ENCODE data around the gene ZBED3.

The ZBED3 gene

DNA sequence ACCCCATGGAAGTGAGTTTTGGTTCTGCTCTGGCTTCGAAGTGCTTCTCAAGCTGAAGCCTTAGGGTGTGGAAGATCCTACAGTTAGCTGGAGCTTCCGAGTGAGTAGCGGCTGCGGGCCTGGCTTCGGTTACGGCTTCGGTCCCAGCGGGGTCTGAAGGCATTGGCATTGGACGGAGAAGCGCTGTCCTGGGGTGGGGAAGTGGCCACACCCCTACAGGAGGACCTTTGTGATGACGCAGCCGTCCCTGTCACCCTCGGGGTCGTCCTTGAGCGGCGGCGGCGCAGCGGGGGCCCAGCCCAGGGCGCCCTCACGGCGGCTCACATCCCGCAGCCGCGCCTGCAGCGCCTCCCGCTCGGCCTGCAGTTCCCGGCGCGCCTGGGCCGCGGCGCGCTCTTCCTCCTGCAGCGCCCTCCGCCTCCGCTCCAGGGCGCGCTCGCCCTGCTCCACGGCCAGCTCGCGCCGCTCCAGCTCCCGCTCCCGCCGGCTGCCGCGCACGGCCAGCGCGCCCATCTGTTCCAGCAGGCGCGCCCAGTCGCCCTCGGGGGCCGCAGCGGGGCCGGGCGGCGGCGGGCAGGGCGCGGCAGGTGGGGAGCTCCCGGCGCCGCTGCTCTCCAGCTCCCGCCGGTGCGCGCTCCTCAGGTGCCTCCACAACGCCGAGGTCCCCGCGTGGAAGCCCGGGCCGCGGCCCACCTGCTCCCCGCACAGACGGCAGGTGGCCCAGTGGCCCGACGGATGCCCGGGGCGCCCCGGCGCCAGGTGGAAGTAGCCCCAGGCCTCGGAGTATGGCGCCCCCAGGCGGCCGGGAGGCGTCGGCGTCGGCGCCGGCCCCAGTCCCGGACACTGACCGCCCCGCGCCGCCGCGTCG is 9.9 kb downstream of the ZBED3 start:
- peak; percentile 79 for DNase-seq

DNA sequence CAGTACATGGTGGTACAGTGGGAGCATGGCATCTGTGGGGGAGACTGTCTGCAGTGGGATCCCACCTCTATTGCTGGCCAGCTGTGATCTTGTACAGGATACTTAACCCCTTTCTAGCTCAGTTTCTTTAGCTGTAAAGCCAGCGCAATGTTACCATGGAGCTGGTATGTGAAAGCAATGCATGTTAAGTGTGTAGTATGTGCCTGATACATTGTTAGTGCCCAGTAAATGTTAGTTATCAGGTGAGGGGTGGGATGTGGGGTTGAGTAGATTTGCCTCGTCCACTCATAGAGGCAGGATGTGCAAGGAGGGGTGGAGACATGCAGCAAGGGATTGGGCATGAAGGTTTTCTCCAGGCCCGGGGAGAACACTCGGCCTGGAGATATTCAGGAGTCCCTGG is 12.3 kb downstream of the ZBED3 start:
- no peak for DNase-seq

GRCh38 chr5:77073667-77074066 is 13.4 kb downstream of the ZBED3 start:
- DNase-seq = no peak

- DNase-seq = no peak
These were observed 20.2 kb downstream of the ZBED3 start for GRCh38 chr5:77066823-77067442.

DNA sequence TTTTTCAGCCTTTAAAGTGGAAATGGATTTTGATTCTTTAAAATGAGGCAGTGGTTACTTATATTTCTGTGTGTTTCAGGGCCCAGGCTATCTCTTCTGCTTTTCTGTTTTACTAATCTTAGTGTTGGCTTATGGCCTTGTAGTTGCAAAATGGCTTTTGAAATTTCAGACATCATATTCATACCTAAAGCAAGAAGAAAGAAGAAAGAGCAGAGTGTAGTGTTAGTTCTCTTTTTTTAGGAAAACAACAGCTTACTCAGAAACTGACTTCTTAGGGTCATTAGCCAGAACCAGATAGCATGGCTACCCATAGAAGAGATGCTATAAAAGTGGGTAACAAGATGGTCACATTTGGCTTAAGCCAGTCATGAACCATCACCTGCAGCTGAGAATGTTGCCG is 20.9 kb downstream of the ZBED3 start:
- DNase-seq = no peak

DNA sequence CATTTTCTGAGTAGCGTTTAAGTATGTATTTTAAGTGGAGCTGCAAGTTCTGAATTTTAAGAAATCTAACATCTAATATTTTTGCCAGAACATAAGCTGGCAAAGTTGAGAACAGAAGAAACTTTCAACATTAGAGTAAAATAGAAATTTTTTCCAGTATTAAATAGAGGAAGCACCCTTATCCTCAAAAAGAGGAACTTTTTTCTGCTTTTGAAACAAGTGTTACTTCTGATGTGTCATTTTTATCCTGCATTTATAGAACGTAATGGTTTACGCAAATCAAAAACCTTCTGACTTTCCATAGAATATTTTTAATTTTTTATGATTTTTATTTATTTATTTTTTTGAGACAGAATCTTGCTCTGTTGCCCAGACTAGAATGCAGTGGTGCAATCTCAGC is 21.8 kb downstream of the ZBED3 start:
- DNase-seq = no peak

GRCh38 chr5:77064040-77064439 is 23.0 kb downstream of the ZBED3 start:
- no peak for DNase-seq

GRCh38 chr5:77046416-77047073 is 40.5 kb downstream of the ZBED3 start:
- DNase-seq = no peak

DNA sequence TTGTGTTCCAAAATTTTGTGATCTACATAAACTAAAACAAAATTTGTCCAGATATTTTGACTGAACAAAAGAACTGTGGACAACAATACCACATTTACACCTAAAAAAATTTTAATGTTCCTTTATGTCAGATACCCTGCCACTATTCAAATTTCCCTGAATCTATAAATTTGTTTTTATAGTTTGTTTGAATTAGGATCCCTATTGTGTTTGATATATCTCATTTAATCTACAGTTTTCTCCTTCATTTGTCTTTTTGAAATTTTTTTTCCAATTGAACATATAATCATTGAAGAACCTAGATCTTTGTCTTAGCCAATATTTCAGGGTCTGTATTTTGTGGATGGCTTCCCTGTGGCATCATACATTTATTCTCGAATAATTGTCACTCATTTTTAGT is 51.1 kb downstream of the ZBED3 start:
- no peak for DNase-seq

DNA sequence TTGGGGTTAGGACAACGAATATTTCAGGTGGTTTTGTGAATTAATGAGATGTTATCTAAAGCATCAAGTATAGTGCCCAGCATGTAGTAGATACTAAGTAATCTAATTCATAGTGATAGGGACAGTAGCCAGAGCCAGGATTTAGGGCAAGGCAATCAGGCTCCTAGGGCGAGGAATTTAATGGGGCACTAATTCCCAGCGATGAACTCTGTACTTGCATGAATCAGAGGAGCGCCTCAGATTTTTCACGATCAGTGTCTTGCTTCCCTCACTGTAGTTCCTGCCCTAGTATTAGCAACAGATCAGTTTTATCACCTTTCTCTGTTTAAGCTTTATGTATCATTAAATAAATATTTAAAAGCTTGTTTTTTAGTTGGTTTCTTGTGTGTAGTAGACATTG is 53.7 kb downstream of the ZBED3 start:
- DNase-seq = no peak

DNA sequence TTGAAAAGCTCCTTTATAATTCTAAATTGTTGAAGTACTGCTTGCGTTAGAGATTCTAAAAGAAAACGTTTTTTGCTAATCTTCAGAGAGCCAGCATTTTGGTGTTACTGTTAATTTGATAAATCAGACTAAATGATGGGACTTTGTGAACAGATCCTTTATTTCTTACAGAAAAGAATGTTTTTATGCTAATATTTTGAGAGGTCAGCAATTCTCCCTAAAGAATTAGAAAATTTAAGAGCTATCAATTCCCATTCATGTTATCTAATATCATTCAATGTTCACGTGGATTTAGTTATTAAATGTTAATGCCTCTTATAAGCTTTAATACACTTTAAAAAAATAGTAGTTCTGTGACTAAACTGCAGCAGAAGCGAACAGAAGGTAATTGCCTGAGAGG is 54.5 kb downstream of the ZBED3 start:
- no peak for DNase-seq

DNA sequence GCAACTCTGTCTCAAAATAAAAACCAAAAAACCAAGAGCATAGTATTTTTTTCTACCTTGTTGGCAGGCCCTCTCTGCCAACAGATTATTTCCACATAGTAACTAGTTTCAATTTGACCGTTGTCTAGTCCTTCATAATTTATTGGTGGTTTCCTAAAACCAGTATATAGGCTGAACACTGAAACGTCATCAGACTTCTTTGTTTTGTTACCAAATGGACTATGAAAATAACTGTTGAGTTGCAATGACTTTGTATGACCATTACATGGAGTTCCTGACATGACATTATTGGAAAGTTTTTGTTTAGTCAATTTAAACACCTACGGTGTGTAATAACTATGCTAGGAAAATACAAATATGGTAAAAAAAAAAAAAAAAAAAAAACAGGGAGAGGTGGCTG is 55.2 kb downstream of the ZBED3 start:
- DNase-seq = no peak

- DNase-seq = peak; percentile 93
These were observed 56.7 kb downstream of the ZBED3 start, which contains the start of gene AGGF1 for GRCh38 chr5:77030097-77031071. TSS of gene AGGF1 (plus strand) at chr5:77030404. CDS start at chr5:77030767, 363 bp downstream.

DNA sequence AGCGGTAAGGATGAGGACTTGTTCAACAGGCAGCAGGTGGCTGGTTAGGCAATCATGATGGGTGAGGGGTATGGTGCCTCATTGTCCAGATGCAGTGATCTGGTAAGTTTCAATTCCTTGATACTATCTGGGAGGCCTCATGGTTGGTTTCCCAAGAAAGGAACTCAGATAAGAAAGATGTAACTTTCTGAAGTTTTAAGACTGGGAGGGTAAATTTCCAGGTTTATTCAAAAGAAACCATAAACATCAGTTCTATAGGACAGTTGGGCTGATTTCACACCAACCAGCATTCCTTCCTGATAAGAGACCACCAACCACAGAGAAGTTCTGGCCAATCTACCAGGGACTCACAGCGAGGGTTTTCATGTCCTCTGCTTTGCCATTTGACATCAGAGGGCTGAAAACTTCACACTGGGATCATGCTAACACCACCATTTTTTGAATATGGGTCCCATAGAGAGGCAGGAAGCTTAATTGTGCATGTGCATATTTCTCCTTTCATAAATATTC is 57.7 kb downstream of the ZBED3 start:
- DNase-seq = no peak

DNA sequence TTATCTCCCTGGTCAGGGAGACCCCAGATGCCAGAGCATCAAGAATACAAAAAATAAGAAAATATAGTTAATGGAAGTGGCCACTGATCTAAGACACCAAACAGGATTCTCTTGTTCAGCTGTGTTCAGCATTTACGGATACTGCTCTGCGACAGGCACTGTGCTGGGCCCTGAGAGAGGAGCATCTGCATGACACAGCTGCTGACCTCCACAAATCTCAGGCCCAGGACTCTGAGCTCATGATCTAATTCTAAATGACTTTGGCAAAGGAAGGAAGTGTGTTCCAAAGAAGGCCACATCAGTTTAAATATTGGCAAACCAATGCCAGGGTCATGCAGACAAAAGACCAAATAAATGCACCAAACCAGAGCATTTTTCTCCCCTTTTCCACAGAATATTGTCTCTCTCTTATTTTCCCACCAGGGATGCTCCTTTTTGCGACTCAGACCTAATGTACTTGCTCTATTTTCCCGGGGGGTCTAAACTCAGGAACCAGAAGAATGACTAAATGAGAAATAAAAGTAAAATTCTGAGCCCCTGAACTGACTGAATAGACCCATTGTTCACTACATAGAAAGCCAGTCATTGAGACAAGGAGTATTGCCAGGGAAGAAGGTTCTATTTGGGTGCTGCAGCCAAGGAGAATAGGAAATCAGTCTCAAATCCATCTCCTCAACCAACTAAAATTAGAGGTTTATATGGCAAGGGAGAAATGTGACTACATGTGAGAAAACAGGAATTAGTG is 58.3 kb downstream of the ZBED3 start:
- DNase-seq = no peak

GRCh38 chr5:77024490-77024889 is 62.6 kb downstream of the ZBED3 start:
- no peak for DNase-seq

DNA sequence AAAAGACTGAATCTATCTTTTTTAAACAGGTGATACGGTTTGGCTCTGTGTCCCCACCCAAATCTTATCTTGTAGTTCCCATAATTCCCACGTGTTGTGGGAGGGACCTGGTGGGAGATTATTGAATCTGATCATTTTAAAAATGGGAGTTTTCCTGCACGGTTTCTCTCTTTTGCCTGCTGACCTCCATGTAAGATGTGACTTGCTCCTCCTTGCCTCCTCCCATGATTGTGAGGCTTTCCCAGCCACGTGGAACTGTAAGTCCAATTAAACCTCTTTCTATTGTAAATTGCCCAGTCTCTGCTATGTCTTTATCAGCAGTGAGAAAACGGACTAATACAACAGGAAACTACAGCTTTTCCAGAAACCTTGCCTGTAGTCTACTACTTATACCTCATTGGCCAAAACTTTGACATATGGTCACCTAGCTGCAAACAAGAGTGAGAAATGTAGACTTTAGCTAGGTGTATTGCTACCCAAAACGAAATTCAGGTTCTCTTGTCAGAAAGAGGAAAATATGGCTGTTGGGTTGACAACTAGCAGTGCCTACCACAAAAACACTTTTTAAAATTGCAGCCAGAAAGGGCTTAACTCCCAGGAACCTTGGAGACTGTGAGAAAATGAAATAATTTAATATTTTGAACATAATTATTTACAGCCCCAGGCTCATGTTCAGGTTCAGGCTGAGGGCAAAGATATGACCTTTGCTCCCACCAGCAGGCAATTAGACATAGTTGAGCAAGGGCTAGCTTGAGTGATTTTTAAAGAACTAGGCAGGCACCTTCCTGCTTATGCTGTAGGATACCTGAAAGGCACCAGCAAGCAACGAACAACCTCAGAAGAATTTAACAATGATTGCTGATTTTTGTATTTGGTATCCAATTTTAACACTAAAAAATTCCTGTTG is 64.3 kb downstream of the ZBED3 start:
- no peak for DNase-seq
